Measurements from ENCODE around the gene TMEM232. TPM values are rescaled to one million over a fixed set of nuclear protein-coding genes. Genes with fewer than 3 reads are reported as not detected.
A peak's percentile ranks its signal among the peaks of the same experiment; 100 is the strongest.

The TMEM232 gene
- 1 to 10 TPM in 1 of 2 experiments, under 1 TPM in 1; 0.30 to 1.2 TPM for total RNA-seq

GRCh38 chr5:110726249-110727024 lies at the start of gene TMEM232:
TSS of gene TMEM232 (minus strand) at chr5:110726671. CDS start at chr5:110667352, 59,319 bp downstream.
- Mint-ChIP-seq H3K9me3 (ENCODE audit: low read depth) (no peaks in the 10 kb centered on the region), H3K4me1 (no peaks in the 10 kb centered on the region), H3K27me3 (no peaks in the 10 kb centered on the region), H3K4me3 (peak within 1 kb of the TSS; percentile 65), H3K27ac (peak within 1 kb of the TSS; percentile 70), H3K36me3 (ENCODE audit: low read depth) (no peaks in the 10 kb centered on the region)
- POLR2A ChIA-PET, result no interaction called here
- intact Hi-C loops (cut with DNase I, micrococcal nuclease), result loop anchor here (1.0 to 5.0 kb wide), 2 partner anchors 12 to 1034 kb away; no protein-coding TSS in a partner anchor
- ATAC-seq (peak; percentile 100), DNase-seq (peak; percentile 87)
- CTCF ChIA-PET, result interaction anchor here (1.0 kb wide), 1 partner anchor 22 kb away, joined by 3 read pairs; no protein-coding TSS in a partner anchor

- Mint-ChIP-seq H3K27ac (no peak overlapping the region), H3K9me3 (ENCODE audit: low read depth) (no peaks in the 10 kb centered on the region), H3K27me3 (peaks cover 8% of the 10 kb centered on the region), H3K4me1 (no peaks in the 10 kb centered on the region), H3K36me3 (ENCODE audit: low read depth) (no peaks in the 10 kb centered on the region), H3K4me3 (no peak overlapping the region)
- CTCF ChIA-PET, result no interaction called here
- intact Hi-C loops (cut with DNase I, micrococcal nuclease), result no loop called here
- DNase-seq (no peak), ATAC-seq (no peak)
- POLR2A ChIA-PET, result no interaction called here
Measured at GRCh38 chr5:110770286-110770685, 43.8 kb upstream of the TMEM232 start.

- no peaks in the 10 kb centered on the region for H3K9me3 Mint-ChIP-seq (ENCODE audit: low read depth)
- peaks cover 7% of the 10 kb centered on the region for H3K27me3 Mint-ChIP-seq
Measured at GRCh38 chr5:110769000-110769681, 42.7 kb upstream of the TMEM232 start.

DNA sequence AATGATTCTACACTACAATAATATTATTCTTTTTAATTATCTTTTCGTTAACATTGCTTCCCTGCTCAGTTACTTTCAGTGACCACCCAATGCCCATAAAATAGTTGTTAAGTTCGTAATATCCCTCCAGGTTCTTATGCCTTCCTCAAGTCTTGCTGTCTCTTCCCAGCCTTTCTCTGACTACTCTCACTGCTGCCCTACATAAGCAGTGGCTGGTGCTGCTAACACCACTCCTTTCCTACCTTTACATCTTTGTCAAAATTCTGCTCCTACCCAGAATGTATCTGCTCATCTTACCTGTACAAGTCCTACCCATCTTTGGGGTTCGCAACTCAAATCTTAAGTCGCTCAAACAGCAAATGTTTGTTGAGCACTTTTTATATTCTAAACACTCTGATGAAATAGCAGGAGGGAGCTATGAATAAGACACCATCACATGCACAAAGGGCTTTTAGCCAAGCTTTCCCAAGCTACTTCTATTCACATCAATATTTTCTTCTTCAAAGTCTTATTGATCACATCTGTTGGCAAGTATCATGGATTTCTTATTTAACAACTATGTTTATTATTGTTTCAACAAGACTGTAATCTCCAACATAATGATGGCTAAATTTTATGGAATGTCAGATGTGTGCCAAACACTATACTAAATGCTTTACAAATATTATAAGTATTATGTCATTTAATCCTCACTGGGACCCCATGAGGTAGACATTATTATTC lies 41.8 kb upstream of the TMEM232 start:
- ChIA-PET POLR2A (no interaction called here), CTCF (interaction anchor here (4.1 kb wide), 1 partner anchor 11 kb away, joined by 20 read pairs; no protein-coding TSS in a partner anchor)
- Mint-ChIP-seq H3K4me3 (no peak overlapping the region), H3K4me1 (no peaks in the 10 kb centered on the region), H3K27ac (no peak overlapping the region), H3K9me3 (ENCODE audit: low read depth) (no peaks in the 10 kb centered on the region), H3K27me3 (peaks cover 7% of the 10 kb centered on the region), H3K36me3 (ENCODE audit: low read depth) (no peaks in the 10 kb centered on the region)
- DNase-seq (no peak), ATAC-seq (no peak)
- intact Hi-C loops (cut with DNase I, micrococcal nuclease), result no loop called here

More at GRCh38 chr5:110769000-110769681, 42.7 kb upstream of the TMEM232 start:
- ChIA-PET CTCF (interaction anchor here (4.1 kb wide), 1 partner anchor 12 kb away, joined by 20 read pairs; no protein-coding TSS in a partner anchor), POLR2A (no interaction called here)
- ATAC-seq (no peak), DNase-seq (no peak)
- no peaks in the 10 kb centered on the region for H3K36me3 Mint-ChIP-seq (ENCODE audit: low read depth)
- intact Hi-C loops (cut with DNase I, micrococcal nuclease), result no loop called here
- no peak overlapping the region for H3K27ac Mint-ChIP-seq
- no peak overlapping the region for H3K4me3 Mint-ChIP-seq
- H3K4me1 Mint-ChIP-seq, result no peaks in the 10 kb centered on the region

- Mint-ChIP-seq H3K4me1 (peaks cover 2% of the 10 kb centered on the region), H3K27me3 (no peaks in the 10 kb centered on the region), H3K9me3 (ENCODE audit: low read depth) (no peaks in the 10 kb centered on the region), H3K4me3 (no peak overlapping the region), H3K36me3 (ENCODE audit: low read depth) (peaks cover 20% of the 10 kb centered on the region), H3K27ac (no peak overlapping the region)
- DNase-seq (no peak), ATAC-seq (no peak)
- POLR2A ChIA-PET, result no interaction called here
- CTCF ChIA-PET, result no interaction called here
- intact Hi-C loops (cut with DNase I, micrococcal nuclease), result loop anchor here in 1 of 2 experiments (5.0 kb wide), 1 partner anchor 312 kb away; the partner anchor contains the start of gene TSLP
Measured at GRCh38 chr5:110760158-110760557, 33.7 kb upstream of the TMEM232 start.

DNA sequence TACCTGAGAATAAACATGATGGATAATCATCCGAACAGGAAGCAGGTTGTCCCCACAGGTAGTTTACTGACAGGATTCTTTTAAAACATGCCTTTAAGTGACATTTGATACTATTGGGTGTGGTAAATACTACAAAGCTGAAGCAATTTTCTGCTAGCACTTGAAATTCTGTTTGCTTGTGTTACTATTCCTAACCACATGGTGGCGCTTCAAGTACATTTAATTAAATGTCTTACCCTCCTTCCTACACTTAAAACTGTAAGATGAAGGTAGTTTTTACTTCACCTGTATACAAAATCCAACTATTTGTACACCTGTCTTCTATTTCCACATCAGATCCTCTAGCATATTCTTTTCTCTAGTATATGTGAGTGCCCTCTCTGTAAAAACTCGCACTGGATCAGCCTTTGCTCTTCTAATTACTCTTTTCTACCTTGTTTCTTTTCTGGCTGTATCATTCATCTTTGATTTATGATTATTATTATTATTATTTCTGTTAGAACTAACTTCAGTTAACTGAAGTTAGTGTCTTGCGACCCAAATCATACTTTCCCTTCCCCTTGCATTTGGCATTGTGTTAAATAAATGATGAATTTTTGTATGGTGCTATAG lies 30.8 kb upstream of the TMEM232 start:
- H3K27me3 Mint-ChIP-seq, result no peaks in the 10 kb centered on the region

GRCh38 chr5:110754181-110754580 lies 27.7 kb upstream of the TMEM232 start:
- Mint-ChIP-seq H3K4me1 (peaks cover 42% of the 10 kb centered on the region), H3K27ac (peak overlapping the region; percentile 69), H3K36me3 (ENCODE audit: low read depth) (peaks cover 41% of the 10 kb centered on the region), H3K9me3 (ENCODE audit: low read depth) (no peaks in the 10 kb centered on the region), H3K27me3 (no peaks in the 10 kb centered on the region), H3K4me3 (no peak overlapping the region)
- intact Hi-C loops (cut with DNase I, micrococcal nuclease), result loop anchor here in 1 of 2 experiments (5.0 to 10.0 kb wide), 2 partner anchors 338 to 1391 kb away; partner anchors contain the start of gene WDR36
- no peak for DNase-seq
- CTCF ChIA-PET, result interaction anchor here (1.8 kb wide), 1 partner anchor 13 kb away, joined by 4 read pairs; no protein-coding TSS in a partner anchor
- no peak for ATAC-seq
- POLR2A ChIA-PET, result interaction anchor here (0.7 kb wide), 1 partner anchor 366 kb away, joined by 4 read pairs; no protein-coding TSS in a partner anchor

More for the DNA sequence above, 30.8 kb upstream of the TMEM232 start:
- ATAC-seq, result no peak
- peaks cover 28% of the 10 kb centered on the region for H3K36me3 Mint-ChIP-seq (ENCODE audit: low read depth)
- H3K4me3 Mint-ChIP-seq, result no peak overlapping the region
- H3K27ac Mint-ChIP-seq, result no peak overlapping the region
- POLR2A ChIA-PET, result no interaction called here
- intact Hi-C loops (cut with DNase I, micrococcal nuclease), result loop anchor here (1.0 to 10.0 kb wide), 6 partner anchors 108 to 1390 kb away; partner anchors contain the start of genes TSLP (in 1 of the 2) and WDR36 (in 1 of the 2)
- CTCF ChIA-PET, result interaction anchor here (0.7 to 3.3 kb wide), 8 partner anchors 11 to 497 kb away, joined by 3 to 20 read pairs (median 4); no protein-coding TSS in a partner anchor
- peak; percentile 17 for DNase-seq
- H3K4me1 Mint-ChIP-seq, result peaks cover 27% of the 10 kb centered on the region
- H3K9me3 Mint-ChIP-seq (ENCODE audit: low read depth), result no peaks in the 10 kb centered on the region

GRCh38 chr5:110753600-110753999 lies 27.1 kb upstream of the TMEM232 start:
- Mint-ChIP-seq H3K27me3 (no peaks in the 10 kb centered on the region), H3K27ac (no peak overlapping the region), H3K36me3 (ENCODE audit: low read depth) (peaks cover 45% of the 10 kb centered on the region), H3K9me3 (ENCODE audit: low read depth) (no peaks in the 10 kb centered on the region), H3K4me1 (peaks cover 46% of the 10 kb centered on the region), H3K4me3 (no peak overlapping the region)
- ChIA-PET CTCF (interaction anchor here (0.6 to 1.8 kb wide), 3 partner anchors 11 to 56 kb away, joined by 3 to 4 read pairs (median 3); no protein-coding TSS in a partner anchor), POLR2A (no interaction called here)
- no peak for DNase-seq
- no peak for ATAC-seq
- intact Hi-C loops (cut with DNase I, micrococcal nuclease), result loop anchor here (2.0 to 10.0 kb wide), 3 partner anchors 339 to 1391 kb away; partner anchors contain the start of gene WDR36 (in 1 of the 2)

- ChIA-PET CTCF (interaction anchor here (0.6 to 1.8 kb wide), 4 partner anchors 10 to 724 kb away, joined by 3 to 4 read pairs (median 3); no protein-coding TSS in a partner anchor), POLR2A (interaction anchor here (0.6 kb wide), 1 partner anchor 584 kb away, joined by 7 read pairs; no protein-coding TSS in a partner anchor)
- peak overlapping the region; percentile 83 for H3K27ac Mint-ChIP-seq
- H3K9me3 Mint-ChIP-seq (ENCODE audit: low read depth), result no peaks in the 10 kb centered on the region
- intact Hi-C loops (cut with DNase I, micrococcal nuclease), result loop anchor here (1.0 to 10.0 kb wide), 5 partner anchors 14 to 1392 kb away; partner anchors contain the start of genes SLC25A46 (in 1 of the 2) and WDR36 (in 1 of the 2)
- H3K36me3 Mint-ChIP-seq (ENCODE audit: low read depth), result peaks cover 47% of the 10 kb centered on the region
- ATAC-seq (peak; percentile 37), DNase-seq (peak; percentile 8)
- H3K4me1 Mint-ChIP-seq, result peaks cover 46% of the 10 kb centered on the region
- no peaks in the 10 kb centered on the region for H3K27me3 Mint-ChIP-seq
- peak overlapping the region; percentile 20 for H3K4me3 Mint-ChIP-seq
Measured at GRCh38 chr5:110752953-110753352, 26.5 kb upstream of the TMEM232 start.
